T-cell (primary cell): ENCODE measurements around the gene DOCK1. TPM values are rescaled to one million over a fixed set of nuclear protein-coding genes. Genes with fewer than 3 reads are reported as not detected.

ENCODE experiments used
- ATAC-seq, 4 experiments: fragments of 200-7000 bp in 3 of 4; fragments of 150-1000 bp in 1 of 4; cut with Tn5 transposase; replicated peaks in 1 of 4; 1 replicate in 3 of 4; 2 replicates in 1 of 4; pipeline ENCODE4 v1.10.0; 2021; ENCODE audit warnings: moderate library complexity in 3 of 4, mild to moderate bottlenecking in 2 of 4, moderate number of reproducible peaks in 1 of 4
- CTCF ChIA-PET, 2 donors: fragments of 300-600 bp; sonication (Branson Sonifier 250); formaldehyde crosslinking; loops; one replicate each; lab custom pipeline; 2022; ENCODE audit warnings: antibody characterized with exemption in 2 of 2; lab: Charles Lee
- POLR2A ChIA-PET, 2 donors: fragments of 300-600 bp; sonication (Branson Sonifier 250); formaldehyde crosslinking; loops; one replicate each; lab custom pipeline; 2022; ENCODE audit warnings: antibody characterized with exemption in 2 of 2; lab: Charles Lee
- DNase-seq, 35 experiments: peaks; one replicate each; pipeline versions ENCODE4 v3.0.0 to v3.0.0-alpha.2; 2013 to 2023
- H3K27ac ChIP-seq: one replicate; pipeline ENCODE4 v1.5.1; 2013; ENCODE audit warnings: low read length
- H3K27me3 ChIP-seq, 2 experiments: replicated peaks in 1 of 2; 1 replicate in 1 of 2; 2 replicates in 1 of 2; pipeline versions ENCODE4 v1.6.1 to v1.7.0; 2013; ENCODE audit warnings: low read length in 1 of 2, mixed read lengths in 1 of 2; ENCODE audit not compliant: control insufficient read depth in 2 of 2, insufficient read depth in 2 of 2; ENCODE audit errors: extremely low read depth in 1 of 2
- H3K36me3 ChIP-seq, 2 donors: 1 replicate in 1 of 2; 2 replicates in 1 of 2; pipeline versions ENCODE4 v1.6.1 to v1.7.0; 2013; ENCODE audit warnings: low read length in 1 of 2; ENCODE audit not compliant: control insufficient read depth in 2 of 2, insufficient read depth in 1 of 2; ENCODE audit errors: extremely low read depth in 1 of 2
- H3K4me1 ChIP-seq, 2 experiments: 1 replicate in 1 of 2; 2 replicates in 1 of 2; pipeline versions ENCODE4 v1.6.1 to v1.7.0; 2013; ENCODE audit warnings: low read length in 2 of 2, mixed read lengths in 1 of 2; ENCODE audit not compliant: insufficient read depth in 2 of 2, control insufficient read depth in 1 of 2; ENCODE audit errors: extremely low read depth in 1 of 2
- H3K4me3 ChIP-seq, 2 donors: 1 replicate in 1 of 2; 2 replicates in 1 of 2; pipeline versions ENCODE4 v1.5.1 to v1.7.0; 2013; ENCODE audit warnings: mild to moderate bottlenecking in 2 of 2, low read length in 1 of 2, moderate library complexity in 1 of 2; ENCODE audit not compliant: control insufficient read depth in 1 of 2; ENCODE audit errors: extremely low read depth in 1 of 2
- H3K9me3 ChIP-seq: 2 replicates; pipeline ENCODE4 v1.7.0; 2013
- H3K27ac Mint-ChIP-seq, 2 donors: one replicate each; pipeline ENCODE4 v1.8.0; 2020 to 2021; ENCODE audit warnings: mild to moderate bottlenecking in 2 of 2, mixed read lengths in 2 of 2
- H3K27me3 Mint-ChIP-seq, 2 donors: one replicate each; pipeline ENCODE4 v1.8.0; 2021 to 2022; ENCODE audit warnings: mixed read lengths in 2 of 2
- H3K36me3 Mint-ChIP-seq: one replicate; pipeline ENCODE4 v1.8.0; 2021; ENCODE audit warnings: mixed read lengths
- H3K4me1 Mint-ChIP-seq, 3 donors: one replicate each; pipeline ENCODE4 v1.8.0; 2020 to 2022; ENCODE audit warnings: mixed read lengths in 3 of 3, mild to moderate bottlenecking in 1 of 3
- H3K4me3 Mint-ChIP-seq, 3 donors: one replicate each; pipeline ENCODE4 v1.8.0; 2020 to 2022; ENCODE audit warnings: mild to moderate bottlenecking in 3 of 3, mixed read lengths in 3 of 3, moderate library complexity in 3 of 3
- H3K9me3 Mint-ChIP-seq, 3 donors: one replicate each; pipeline ENCODE4 v1.8.0; 2020 to 2022; ENCODE audit warnings: mixed read lengths in 3 of 3
- WGBS: methylation state at CpG from one replicate; pipeline ENCODE4 v1.1.5; 2013; ENCODE audit warnings: missing lambda C conversion rate; ENCODE audit not compliant: insufficient coverage; 5-methylcytosine and 5-hydroxymethylcytosine counted together
- total RNA-seq, 35 experiments: library from RNA in 6 of 35; stranded (reverse) in 6 of 35; fragments of 120-200 nt in 1 of 35; gene quantifications; one replicate each; pipeline versions ENCODE4 v1.2.1 to v1.2.4 and lab custom pipeline; 2013 to 2026

DOCK1 gene
- total RNA-seq, 5 donors from 2014 or later (not counting 1 experiment from before 2014, with no cell fraction given) = 0.18 to 0.53 (median 0.37) TPM

- POLR2A ChIA-PET = no interaction called here
- 93% methylated on average over 13 of the region's 13 CpGs for WGBS
These were observed 22.6 kb downstream of the DOCK1 start for GRCh38 chr10:126927799-126928198.

GRCh38 chr10:126928274-126928673 is 23.0 kb downstream of the DOCK1 start:
- DNase-seq (no peak), ATAC-seq (no peak)
- CTCF ChIA-PET = no interaction called here
- Mint-ChIP-seq H3K27me3 (no peaks in the 10 kb centered on the region), H3K36me3 (no peaks in the 10 kb centered on the region), H3K4me3 (no peak overlapping the region), H3K4me1 (no peaks in the 10 kb centered on the region), H3K27ac (no peak overlapping the region), H3K9me3 (no peaks in the 10 kb centered on the region)
- POLR2A ChIA-PET = no interaction called here
- Histone ChIP-seq H3K27ac (no peak overlapping the region), H3K36me3 (no peaks in the 10 kb centered on the region), H3K4me3 (no peak overlapping the region), H3K4me1 (no peaks in the 10 kb centered on the region), H3K27me3 (no peaks in the 10 kb centered on the region), H3K9me3 (no peaks in the 10 kb centered on the region)
- WGBS = 93% methylated on average over 3 of the region's 7 CpGs

More at GRCh38 chr10:126927799-126928198, 22.6 kb downstream of the DOCK1 start:
- Histone ChIP-seq H3K27ac (no peak overlapping the region), H3K36me3 (no peaks in the 10 kb centered on the region), H3K9me3 (no peaks in the 10 kb centered on the region), H3K4me3 (no peak overlapping the region), H3K4me1 (no peaks in the 10 kb centered on the region), H3K27me3 (no peaks in the 10 kb centered on the region)
- Mint-ChIP-seq H3K9me3 (no peaks in the 10 kb centered on the region), H3K27me3 (no peaks in the 10 kb centered on the region), H3K4me3 (no peak overlapping the region), H3K27ac (no peak overlapping the region), H3K36me3 (no peaks in the 10 kb centered on the region), H3K4me1 (no peaks in the 10 kb centered on the region)
- no peak for ATAC-seq
- CTCF ChIA-PET = no interaction called here
- DNase-seq = no peak

DNA sequence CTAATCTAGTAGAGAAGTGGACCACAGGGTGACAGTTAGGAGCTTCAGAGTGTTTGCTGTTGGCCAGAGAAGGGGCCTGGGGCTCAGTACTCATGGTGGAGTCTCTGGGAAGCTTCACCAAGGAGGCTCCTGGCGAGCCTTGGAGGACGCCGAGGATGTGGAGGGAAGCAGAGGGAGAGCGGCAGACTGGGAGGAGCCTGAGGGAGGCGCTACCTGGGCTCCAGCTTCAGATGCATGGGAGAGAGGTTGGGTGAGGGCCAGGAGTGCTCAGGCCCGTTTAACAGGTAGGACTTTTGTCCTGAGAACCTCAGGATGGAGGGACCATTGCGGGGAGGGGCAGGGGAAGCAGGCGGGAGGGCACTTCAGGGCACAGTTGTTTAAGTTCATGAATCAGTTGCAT is 24.2 kb downstream of the DOCK1 start:
- Histone ChIP-seq H3K4me3 (no peak overlapping the region), H3K36me3 (no peaks in the 10 kb centered on the region), H3K4me1 (no peaks in the 10 kb centered on the region), H3K27me3 (no peaks in the 10 kb centered on the region), H3K9me3 (no peaks in the 10 kb centered on the region), H3K27ac (no peak overlapping the region)
- Mint-ChIP-seq H3K36me3 (no peaks in the 10 kb centered on the region), H3K9me3 (no peaks in the 10 kb centered on the region), H3K4me3 (no peak overlapping the region), H3K4me1 (no peaks in the 10 kb centered on the region), H3K27ac (no peak overlapping the region), H3K27me3 (no peaks in the 10 kb centered on the region)
- ChIA-PET CTCF (interaction anchor here in 1 of 2 donors (0.6 kb wide), 1 partner anchor 163 kb away, joined by 5 read pairs; no protein-coding TSS in a partner anchor), POLR2A (no interaction called here)
- WGBS = 81% methylated on average over 8 of the region's 8 CpGs
- DNase-seq (no peak), ATAC-seq (no peak)

- H3K27me3 ChIP-seq = no peaks in the 10 kb centered on the region
- no peak for DNase-seq
- H3K9me3 ChIP-seq = no peaks in the 10 kb centered on the region
- H3K36me3 ChIP-seq = no peaks in the 10 kb centered on the region
- H3K27ac Mint-ChIP-seq = no peak overlapping the region
- CTCF ChIA-PET = no interaction called here
- no peak for ATAC-seq
- no peaks in the 10 kb centered on the region for H3K4me1 Mint-ChIP-seq
- POLR2A ChIA-PET = no interaction called here
- H3K36me3 Mint-ChIP-seq = no peaks in the 10 kb centered on the region
- no peak overlapping the region for H3K27ac ChIP-seq
- no peak overlapping the region for H3K4me3 ChIP-seq
- no peaks in the 10 kb centered on the region for H3K9me3 Mint-ChIP-seq
- no peak overlapping the region for H3K4me3 Mint-ChIP-seq
- no peaks in the 10 kb centered on the region for H3K4me1 ChIP-seq
- H3K27me3 Mint-ChIP-seq = no peaks in the 10 kb centered on the region
- 77% methylated on average over 17 of the region's 17 CpGs for WGBS
These were observed 25.1 kb downstream of the DOCK1 start for GRCh38 chr10:126930131-126930882.

DNA sequence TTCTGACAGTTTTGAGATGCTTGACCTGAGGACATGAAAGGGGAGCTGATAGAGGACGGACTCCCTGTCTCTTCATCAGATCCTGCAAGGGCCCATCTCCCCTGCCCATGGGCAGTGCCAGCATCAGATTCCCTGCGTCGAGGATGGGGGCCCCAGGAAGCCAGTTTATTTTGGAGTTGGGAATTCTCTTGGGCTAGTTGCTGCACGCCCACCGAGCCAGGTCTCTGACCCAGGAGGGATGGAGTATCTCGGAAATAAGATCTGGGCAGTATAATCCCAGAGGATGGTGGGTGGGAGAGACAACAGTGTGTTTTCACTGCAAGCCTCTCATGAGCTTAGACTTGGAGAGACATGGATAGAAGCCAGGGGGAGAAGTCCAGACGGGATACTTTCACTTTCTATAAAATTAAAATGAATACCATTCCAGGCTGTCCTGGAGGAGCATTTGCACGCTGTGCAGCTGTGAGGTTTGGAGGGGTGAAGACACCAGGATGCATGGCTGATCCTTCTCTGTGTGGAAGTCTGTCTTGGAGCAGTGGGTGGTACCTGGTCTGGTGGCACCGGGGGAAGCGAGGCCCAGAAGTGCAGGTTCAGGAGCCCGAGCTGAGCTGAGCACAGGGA is 25.8 kb downstream of the DOCK1 start:
- Histone ChIP-seq H3K9me3 (no peaks in the 10 kb centered on the region), H3K4me1 (no peaks in the 10 kb centered on the region), H3K4me3 (no peak overlapping the region), H3K27ac (no peak overlapping the region), H3K27me3 (no peaks in the 10 kb centered on the region), H3K36me3 (no peaks in the 10 kb centered on the region)
- no peak overlapping the region for H3K27ac Mint-ChIP-seq
- no peaks in the 10 kb centered on the region for H3K9me3 Mint-ChIP-seq
- H3K36me3 Mint-ChIP-seq = no peaks in the 10 kb centered on the region
- CTCF ChIA-PET = no interaction called here
- POLR2A ChIA-PET = no interaction called here
- H3K4me3 Mint-ChIP-seq = no peak overlapping the region
- DNase-seq (no peak), ATAC-seq (no peak)
- H3K4me1 Mint-ChIP-seq = no peaks in the 10 kb centered on the region
- H3K27me3 Mint-ChIP-seq = no peaks in the 10 kb centered on the region
- WGBS = 81% methylated on average over 8 of the region's 11 CpGs

- H3K27me3 ChIP-seq = no peaks in the 10 kb centered on the region
- Mint-ChIP-seq H3K4me1 (no peaks in the 10 kb centered on the region), H3K27me3 (no peaks in the 10 kb centered on the region), H3K9me3 (no peaks in the 10 kb centered on the region), H3K36me3 (no peaks in the 10 kb centered on the region), H3K4me3 (no peak overlapping the region), H3K27ac (no peak overlapping the region)
- ChIA-PET CTCF (no interaction called here), POLR2A (no interaction called here)
- H3K9me3 ChIP-seq = no peaks in the 10 kb centered on the region
- 92% methylated on average over 4 of the region's 7 CpGs for WGBS
- no peak overlapping the region for H3K27ac ChIP-seq
- no peak for ATAC-seq
- H3K36me3 ChIP-seq = no peaks in the 10 kb centered on the region
- H3K4me1 ChIP-seq = no peaks in the 10 kb centered on the region
- H3K4me3 ChIP-seq = no peak overlapping the region
- DNase-seq = no peak
These were observed 26.3 kb downstream of the DOCK1 start for GRCh38 chr10:126931544-126931943.
